GM12864 (cell line): ENCODE measurements around the gene MRO.
A peak's percentile ranks its signal among the peaks of the same experiment; 100 is the strongest.

ENCODE experiments used
- DNase-seq: peaks from one replicate; pipeline ENCODE4 v3.0.0-alpha.2; 2011; ENCODE audit warnings: low read depth
- H3K4me3 ChIP-seq: 2 replicates; pipeline ENCODE4 v1.5.1; 2011; ENCODE audit warnings: mild to moderate bottlenecking, low read depth, low read length, control low read depth
- CTCF ChIP-seq: IDR thresholded peaks from 2 replicates; pipeline ENCODE4 v1.5.1; 2011; ENCODE audit warnings: low read depth, mild to moderate bottlenecking, moderate library complexity, low read length, control low read depth, inconsistent platforms; ENCODE audit errors: missing control alignments

Gene MRO

GRCh38 chr18:50822756-50823155, 2.9 kb upstream of the MRO start:
- no peak for TF ChIP-seq CTCF
- no peak overlapping the region for H3K4me3 ChIP-seq
- DNase-seq: no peak

- no peak for DNase-seq
- TF ChIP-seq CTCF: no peak
- H3K4me3 ChIP-seq: no peak overlapping the region; the same call in 1 of the 2 replicates
These were observed 1.2 kb upstream of the MRO start for GRCh38 chr18:50820901-50821520.

GRCh38 chr18:50819027-50819727, 639 bp downstream of the MRO start:
- peak; percentile 16 for TF ChIP-seq CTCF
- H3K4me3 ChIP-seq: peak overlapping the region; percentile 22; the same call in 1 of the 2 replicates
- no peak for DNase-seq

- DNase-seq: peak; percentile 29
- TF ChIP-seq CTCF: no peak
- H3K4me3 ChIP-seq: no peak overlapping the region
These were observed 3.2 kb downstream of the MRO start for GRCh38 chr18:50816419-50817166.

DNA sequence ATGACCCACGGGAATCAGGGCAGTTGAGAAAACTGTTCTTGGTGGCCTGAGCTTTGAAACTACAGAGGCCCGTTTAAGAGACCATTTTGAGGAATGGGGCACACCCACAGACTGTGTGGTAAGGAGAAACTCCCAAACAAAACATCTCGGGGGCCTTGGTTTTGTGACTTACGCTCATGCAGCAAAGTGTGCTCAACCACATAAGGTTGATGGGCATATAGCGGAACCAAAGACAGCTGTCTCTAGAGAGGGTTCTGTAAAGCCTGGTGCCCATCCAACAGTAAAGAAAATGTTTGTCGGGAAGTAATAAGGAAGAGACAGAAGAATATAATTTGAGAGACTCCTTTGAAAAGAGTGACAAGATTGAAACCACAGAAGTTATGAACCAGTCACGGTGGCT, 5.4 kb downstream of the MRO start:
- no peak for TF ChIP-seq CTCF
- H3K4me3 ChIP-seq: no peak overlapping the region
- DNase-seq: no peak

DNA sequence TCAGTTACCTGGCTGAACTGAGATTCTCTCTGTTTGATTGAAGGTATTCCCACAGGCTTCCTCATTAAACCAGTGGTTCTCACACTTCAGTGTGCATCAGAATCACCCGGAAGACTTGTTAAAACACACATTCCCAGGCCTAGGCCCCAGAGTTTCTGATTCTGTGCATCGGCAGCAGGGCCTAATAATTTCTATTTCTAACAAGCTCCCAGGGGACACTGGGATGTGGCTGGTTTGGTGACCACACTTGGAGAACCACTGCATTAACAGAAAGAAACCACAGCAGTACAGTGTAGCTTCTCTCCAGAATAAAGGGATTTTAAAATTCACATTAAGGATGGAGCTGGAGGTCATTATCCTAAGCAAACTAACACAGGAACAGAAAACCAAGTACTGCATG, 6.5 kb downstream of the MRO start:
- no peak for TF ChIP-seq CTCF
- H3K4me3 ChIP-seq: no peak overlapping the region
- DNase-seq: no peak
